ENCODE data around the gene ASB10.

Gene ASB10

DNA sequence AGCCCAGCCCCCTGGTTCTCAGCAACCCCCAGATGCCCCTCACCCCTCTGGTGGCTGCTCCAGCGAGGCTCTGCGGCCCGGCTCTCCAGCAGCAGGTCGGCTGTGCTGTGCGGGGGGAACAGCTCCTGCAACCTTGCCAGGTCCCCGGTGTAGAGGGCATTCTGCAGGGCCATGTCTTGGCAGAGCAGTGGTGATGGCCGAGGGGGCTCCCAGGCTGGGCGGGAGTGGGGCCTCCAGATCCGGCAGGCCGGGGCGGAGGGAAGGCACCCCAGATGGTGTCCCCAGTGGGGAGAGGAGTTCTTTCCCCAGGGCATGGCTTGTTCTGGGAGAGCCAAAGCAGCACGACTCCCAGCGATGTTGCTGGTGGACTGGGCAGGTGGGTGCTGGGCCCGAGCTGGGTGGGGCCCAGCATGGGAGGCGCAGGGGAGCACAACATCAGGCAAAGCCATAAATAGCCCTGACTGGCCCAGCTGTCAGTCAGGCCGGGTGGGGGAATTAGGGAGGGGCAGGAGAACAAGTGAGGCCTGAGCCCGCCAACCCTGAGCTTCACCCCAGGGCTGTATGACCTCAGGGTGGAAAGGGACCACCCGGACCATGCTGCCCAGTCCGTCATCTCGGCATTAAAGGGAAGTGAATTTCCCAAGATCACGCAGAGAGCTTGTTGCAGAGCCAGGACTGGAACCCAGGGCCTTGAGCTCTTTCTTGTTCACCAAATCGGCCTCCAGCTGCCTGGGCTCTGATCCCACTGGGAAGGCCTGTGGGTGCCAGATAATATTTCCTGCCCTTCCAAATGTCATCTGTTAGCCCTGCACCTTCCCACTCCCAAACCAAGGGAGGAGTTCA is 580 bp upstream of the ASB10 start:
- no peak for DNase-seq

DNA sequence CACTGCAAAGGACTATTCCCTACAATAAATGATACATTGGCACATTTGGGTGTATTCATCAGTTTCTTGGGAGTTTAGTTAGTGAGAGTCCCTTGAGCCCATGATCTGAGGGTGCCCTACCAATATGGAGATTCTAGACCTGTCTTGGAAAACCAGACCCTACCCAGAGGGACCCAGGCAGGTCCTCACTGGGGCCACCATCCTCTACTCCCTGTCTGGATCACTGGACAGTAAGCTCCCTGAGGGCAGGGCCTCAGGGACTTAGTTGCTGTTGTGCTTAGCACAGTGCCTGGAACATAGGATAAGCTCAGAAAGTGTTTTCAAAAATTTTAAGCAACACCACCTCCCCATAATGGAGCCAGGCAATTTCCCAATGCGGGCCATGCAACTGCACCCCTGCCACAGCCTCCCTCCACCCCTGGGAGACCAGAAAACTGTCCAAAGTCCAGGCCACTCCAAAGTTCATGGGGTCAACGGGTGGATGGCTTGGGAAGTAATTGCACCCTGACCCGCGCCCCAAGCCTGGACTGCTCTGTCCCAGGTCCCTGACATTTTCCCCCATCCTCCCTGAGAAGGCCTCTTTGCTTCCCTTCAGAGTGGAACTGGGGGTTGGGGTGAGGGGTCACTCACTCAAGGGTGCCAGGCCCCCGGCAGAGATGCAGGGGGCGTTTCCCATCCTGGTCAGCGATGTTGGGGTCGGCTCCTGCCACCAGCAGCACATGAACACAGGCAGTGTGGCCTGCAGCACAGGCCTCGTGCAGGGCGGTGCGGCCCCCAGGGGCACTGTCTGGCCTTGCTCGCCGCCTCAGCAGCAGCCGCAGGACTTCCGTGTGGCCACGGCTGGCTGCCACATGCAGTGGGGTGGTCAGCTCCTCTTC is 1.0 kb downstream of the ASB10 start:
- DNase-seq, result no peak

DNA sequence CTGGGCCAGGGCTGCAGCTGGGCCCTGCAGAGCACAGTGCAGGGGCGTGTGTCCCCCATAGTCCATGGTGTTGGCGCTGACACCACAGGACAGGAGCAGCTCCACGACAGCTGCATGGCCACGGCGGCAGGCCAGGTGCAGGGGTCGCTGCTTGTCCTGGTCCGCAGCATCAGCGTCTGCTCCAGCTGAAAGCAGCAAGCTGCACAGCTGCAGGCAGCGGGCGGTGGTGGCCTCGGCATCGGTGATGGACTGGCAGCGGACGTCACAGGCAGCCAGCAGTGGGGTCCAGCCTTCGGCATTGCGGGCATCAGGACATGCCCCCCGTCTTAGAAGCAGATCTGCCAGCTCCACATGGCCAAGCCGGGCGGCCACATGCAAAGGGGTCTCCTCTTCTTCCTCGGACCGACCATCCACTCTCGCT is 6.0 kb downstream of the ASB10 start:
- DNase-seq, result peak; percentile 52

DNA sequence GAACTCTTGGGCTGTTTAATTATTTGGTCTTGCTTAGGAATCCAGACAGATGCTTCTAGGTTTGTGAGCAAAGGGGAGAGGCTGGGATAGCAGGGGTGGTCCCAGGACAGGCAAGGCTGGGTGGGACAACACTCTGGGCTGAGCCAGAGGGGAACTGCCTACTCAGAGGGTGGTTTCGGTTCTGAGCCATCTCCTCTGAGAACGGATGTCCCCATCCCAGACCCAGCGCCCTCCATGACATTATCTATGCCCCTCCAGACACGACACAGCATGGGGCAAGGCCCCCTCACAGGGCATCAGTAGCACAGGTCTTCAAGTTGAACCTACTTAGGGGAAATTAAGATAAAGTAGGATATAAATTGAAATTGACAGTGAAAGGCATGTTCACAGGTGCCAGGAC is 7.1 kb downstream of the ASB10 start:
- no peak for DNase-seq

GRCh38 chr7:151179287-151179860 is 7.7 kb downstream of the ASB10 start:
- no peak for DNase-seq

DNA sequence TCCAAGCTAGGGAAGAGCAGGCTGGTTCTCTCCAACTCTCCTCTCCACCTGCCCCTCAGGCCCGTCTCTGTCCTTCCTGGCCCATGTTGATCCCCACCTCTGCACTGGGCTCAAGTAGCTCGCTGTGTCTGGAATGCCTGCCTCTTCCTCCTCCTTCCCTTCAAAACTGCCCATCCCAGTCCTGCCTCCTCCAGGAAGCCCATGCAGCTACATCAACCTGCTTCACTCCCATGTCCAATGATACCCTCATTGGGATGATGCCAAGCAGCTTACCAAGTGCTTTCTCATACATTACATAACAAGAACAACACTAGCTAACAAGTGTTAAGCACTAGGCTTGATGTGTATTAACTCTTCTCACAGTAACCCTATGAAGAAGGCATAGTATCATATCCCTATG is 8.2 kb downstream of the ASB10 start:
- no peak for DNase-seq

GRCh38 chr7:151178236-151178635 is 8.8 kb downstream of the ASB10 start:
- no peak for DNase-seq

DNA sequence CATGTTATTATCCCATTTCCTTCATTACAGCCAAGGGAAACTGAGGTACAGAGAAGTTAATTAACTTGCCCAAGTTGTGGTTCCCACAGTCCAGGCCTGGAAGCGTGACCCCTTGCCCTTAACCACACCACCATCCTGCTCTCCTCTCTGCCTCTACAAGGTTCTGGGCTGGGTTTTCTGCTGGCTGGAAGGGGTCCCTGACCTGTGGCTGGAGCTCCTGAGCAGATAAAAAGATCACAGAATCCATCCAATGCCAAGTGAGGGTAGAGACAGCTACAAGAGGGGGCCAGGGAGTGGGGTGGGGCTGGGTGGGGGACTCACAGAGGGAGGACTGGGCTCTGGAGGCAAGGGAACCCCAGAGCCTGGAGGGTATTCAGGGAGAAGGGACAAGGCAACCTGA is 9.7 kb downstream of the ASB10 start:
- no peak for DNase-seq

DNA sequence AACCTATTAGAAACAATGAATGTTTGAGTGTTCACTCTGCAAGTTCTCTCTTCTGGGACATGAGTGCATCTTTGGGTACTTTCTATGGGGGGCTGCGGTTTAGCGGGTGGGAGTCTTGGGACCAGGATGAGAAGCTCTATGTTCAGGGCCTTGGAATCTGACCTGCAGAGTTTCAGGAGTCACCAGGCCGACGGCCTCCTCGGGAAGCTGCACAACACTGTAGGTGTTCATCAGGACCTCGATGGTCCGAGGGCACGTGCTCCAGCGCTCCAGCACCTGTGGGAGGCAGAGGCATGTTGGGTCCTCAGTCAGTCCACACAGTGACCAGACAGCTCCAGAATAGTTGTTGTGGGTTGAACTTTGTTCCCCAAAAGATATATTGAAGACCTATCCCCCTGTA is 10.6 kb downstream of the ASB10 start:
- DNase-seq, result no peak

- no peak for DNase-seq
Measured at GRCh38 chr7:151175793-151176311, 11.2 kb downstream of the ASB10 start.

- DNase-seq, result no peak
Measured at GRCh38 chr7:151175047-151175792, 11.8 kb downstream of the ASB10 start.

GRCh38 chr7:151174246-151175046 is 12.6 kb downstream of the ASB10 start:
- DNase-seq, result no peak

DNA sequence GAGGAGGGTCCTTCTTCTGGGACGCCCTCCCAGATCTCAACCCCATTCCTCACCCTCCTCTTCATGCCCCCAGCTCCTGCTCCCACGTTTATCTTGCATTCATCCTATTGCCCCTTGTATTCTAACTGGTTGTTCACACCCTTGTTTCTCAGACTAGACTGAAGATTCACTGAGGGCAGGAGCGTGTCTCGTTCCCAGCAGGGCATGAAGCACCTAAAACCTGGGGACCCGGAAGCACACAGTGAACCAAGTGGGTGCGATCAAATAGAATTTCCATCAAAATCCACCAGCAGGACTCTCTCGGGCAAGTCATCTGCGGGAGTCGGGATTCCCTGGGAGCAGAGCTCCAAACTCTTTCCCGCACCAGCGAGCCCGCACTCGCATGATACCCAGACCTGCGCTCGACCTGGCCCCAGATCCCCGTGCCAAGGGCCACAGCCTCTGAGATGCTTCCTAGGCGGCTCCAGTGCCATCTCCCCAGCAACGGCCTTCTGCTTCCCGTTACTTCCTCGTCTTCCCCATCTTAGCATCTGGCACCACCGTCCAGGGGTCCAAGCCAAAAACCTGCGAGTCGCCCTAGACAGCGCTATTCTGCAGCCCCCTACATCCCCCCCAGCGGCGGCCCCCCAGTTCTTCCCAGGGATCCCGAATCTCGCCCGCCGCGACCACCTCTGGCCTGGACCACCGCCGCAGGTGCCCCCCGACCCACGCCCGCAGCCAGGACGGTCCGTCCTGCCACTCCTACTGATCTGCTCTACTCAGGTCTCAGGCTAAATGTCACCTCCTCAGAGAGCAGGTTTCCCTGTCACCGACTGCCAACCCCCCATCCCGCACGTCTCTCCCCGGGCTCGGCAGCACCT is 13.4 kb downstream of the ASB10 start:
- DNase-seq, result no peak

- peak; percentile 90 for DNase-seq
Measured at GRCh38 chr7:151172273-151173141, 14.5 kb downstream of the ASB10 start.

- peak; percentile 34 for DNase-seq
Measured at GRCh38 chr7:151168787-151169162, 18.3 kb downstream of the ASB10 start.

GRCh38 chr7:151168003-151168786 is 18.9 kb downstream of the ASB10 start:
- peak; percentile 55 for DNase-seq

DNA sequence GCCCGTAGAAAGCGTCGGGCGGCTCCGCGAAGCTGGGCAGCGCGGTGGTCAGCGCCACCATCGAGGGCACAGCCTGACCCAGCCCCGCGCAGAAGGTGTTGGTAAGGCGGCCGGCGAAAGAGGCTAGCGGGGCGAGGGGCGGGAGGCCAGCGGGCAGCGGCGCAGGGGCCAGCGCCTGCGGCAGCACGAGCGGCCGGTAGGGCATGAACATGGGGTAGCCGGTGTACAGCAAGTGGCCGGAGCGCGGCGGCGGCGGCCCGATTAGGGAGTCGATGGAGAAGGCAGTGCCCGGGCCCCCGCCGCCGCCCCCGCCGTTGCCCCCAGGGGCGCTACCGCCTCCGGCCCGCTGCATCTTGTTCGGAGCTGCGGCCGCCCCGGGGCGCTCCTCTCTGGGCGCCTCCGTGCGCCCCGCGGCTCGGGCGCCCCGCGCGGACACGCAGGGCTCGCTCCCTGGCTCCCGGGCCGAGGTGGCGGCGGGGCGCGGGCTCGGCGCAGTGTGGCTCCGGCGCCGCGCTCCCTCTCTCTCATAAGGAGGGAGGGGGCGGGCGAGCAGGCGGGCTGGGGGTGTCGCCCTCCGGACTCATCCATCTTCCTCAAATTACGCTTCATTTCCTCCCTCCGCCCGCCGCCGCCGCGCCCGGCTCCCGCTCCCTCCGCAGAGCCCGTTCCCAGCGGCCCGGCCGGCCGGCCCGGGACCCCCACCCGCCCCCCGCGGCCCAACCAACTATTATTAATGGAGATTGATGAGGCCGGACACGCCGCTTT is 19.7 kb downstream of the ASB10 start, which contains the start of gene GBX1:
Gene GBX1, minus strand, starts transcription at position 498 of the 765 bp plus-strand sequence. Its CDS starts 146 bp downstream, at position 352.
- DNase-seq, result peak; percentile 45
